GM18519 (cell line): ENCODE measurements around the gene RGS17.

Experiments
- ATAC-seq: cut with Tn5 transposase; IDR thresholded peaks from one replicate; pipeline ENCODE4 v1.9.1; 2021; ENCODE audit warnings: mild to moderate bottlenecking, moderate library complexity; ENCODE audit not compliant: unreplicated experiment, low FRiP score

The RGS17 gene

GRCh38 chr6:153086225-153086990 is 44.7 kb downstream of the RGS17 start:
- ATAC-seq: no peak

- no peak for ATAC-seq
Observed at GRCh38 chr6:153085239-153085638, 45.8 kb downstream of the RGS17 start.

GRCh38 chr6:153084393-153084792 is 46.7 kb downstream of the RGS17 start:
- ATAC-seq: no peak

DNA sequence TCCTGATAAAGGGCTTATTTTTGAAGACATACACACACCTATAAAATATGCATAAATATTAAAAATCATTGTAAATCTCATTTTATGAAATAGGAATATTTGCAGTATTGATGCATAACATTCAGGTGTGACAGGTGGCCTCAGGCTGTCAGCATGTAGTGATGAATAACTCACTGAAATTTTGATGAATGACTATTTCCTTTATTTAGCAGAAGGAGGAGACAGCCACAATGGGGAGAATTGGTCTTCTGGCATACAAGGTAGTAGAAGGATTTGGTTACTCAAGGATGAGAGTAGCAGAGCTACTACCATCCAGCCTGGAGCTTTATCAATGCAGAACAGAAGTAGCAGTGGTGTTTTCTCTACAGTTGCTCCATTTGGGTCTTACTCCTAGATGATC is 47.2 kb downstream of the RGS17 start:
- ATAC-seq: no peak

DNA sequence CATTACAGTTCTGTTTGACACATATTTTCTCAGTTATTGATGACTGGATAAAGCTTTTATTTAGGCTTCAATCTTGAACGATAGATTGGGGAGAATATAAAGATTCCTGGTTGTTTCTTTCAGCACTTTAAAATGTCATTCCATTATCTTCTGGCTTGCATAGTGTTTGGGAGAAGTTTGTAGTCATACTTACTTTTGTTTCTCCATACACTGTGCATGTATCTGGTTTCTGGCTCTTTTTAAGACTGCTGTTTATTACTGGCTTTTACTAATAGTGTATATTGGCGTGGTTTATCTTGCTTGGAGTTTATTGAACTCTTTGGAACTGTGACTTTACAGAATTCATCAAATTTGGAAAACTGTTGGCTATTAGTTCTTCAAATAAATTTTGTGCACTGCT is 49.2 kb downstream of the RGS17 start:
- no peak for ATAC-seq

DNA sequence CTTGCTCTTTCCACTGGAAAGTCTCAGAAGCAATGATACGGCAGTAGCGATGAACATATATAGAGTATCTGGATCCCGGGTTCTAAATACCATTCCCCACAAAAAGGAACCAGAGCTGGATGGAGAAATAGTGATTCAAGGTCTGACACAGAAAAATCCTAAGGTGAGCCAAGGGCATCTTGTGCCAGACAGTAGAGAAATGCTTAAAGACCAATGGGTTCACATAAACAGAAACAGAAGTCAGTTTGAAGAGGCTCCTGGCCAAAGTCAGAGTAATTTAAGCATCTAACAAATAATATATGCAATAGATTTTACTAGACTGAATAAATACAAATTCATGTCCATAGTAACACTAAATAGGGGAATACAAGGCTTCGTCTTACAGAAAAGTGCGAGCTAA is 54.7 kb downstream of the RGS17 start:
- ATAC-seq: no peak

DNA sequence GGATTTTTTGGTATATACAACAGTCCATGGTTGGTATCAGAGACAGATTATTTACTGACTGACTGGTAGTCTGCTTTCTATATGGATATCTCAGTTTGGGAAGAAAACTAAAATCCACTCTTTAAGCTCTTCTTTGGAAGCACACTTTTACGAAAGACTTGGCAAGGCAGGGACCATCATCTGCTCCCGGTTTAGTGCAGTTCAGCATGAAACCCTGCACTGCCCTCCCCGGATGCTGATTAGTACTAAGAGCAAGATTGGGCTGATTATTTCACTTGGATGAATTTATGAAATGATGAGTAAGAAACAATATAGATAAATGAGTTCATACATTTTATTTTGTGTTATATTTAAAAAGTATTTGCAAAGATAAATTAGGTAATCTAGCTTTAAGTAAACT is 56.3 kb downstream of the RGS17 start:
- no peak for ATAC-seq

DNA sequence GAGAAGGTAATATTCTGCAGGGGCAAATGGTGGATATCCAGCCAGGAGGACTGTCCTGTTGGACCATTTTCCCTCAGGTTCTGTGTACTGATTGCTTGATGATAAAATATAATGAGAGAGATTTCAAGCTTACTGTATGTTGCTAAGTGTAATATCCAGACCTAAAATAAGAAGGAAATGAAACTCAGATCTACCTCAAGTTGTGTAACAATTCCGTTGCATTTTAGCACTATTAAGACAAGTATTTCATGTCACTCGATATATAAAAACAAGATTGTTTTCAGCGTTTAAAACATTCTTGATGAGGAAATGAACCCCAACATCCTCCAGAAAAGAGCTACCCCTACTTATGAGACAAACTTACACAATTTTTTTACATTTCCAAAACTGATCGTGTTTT is 57.2 kb downstream of the RGS17 start:
- no peak for ATAC-seq

DNA sequence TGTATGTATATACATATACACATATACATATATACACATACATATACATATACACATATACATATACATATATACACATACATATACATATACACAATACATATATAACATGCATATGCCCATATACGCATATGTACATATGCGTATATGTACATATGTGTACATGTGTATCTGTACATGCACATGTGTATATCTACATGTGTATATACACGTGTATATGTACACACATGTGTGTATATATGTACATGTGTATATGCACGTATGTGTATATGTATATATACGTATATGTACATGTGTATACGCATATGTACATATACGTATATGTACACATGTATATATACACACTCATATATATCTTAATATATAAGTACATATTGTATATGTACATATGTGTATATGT is 60.3 kb downstream of the RGS17 start:
- no peak for ATAC-seq

GRCh38 chr6:153069897-153070296 is 61.2 kb downstream of the RGS17 start:
- no peak for ATAC-seq

DNA sequence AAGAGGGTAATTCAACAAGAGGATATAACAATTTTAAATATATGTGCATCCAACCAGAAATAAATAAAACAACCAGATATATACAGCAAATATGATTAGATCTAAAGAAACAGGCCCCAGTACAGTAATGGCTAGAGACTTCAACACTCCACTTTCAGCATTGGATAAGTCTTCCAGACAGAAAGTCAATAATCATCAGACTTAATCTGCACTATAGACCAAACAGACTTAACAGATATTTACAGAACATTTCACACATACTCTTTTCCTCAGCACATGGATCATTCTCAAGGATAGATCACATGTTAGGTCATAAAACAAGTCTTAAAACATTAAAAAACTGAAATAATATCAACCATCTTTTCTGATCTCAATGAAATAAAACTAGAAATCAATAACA is 65.9 kb downstream of the RGS17 start:
- no peak for ATAC-seq

GRCh38 chr6:153063936-153064335 is 67.1 kb downstream of the RGS17 start:
- no peak for ATAC-seq

DNA sequence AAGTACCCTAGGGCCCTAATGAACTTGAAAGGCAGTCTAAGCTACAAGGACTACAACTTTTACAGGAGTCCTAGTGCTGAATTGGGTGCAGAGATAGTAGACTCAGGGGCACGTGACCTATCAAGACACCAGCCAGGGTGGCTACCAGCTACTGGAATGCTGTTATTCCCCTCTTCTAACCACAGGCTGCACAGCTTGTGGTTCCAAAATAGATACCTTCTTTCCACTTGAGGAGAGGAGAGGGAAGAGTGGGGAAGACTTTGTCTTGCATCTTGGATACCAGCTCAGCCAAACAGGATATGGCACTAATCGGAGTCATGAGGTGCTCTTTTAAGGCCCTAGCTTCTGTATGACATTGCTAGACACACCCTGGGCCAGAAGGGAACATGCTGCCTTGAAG is 68.6 kb downstream of the RGS17 start:
- ATAC-seq: no peak

DNA sequence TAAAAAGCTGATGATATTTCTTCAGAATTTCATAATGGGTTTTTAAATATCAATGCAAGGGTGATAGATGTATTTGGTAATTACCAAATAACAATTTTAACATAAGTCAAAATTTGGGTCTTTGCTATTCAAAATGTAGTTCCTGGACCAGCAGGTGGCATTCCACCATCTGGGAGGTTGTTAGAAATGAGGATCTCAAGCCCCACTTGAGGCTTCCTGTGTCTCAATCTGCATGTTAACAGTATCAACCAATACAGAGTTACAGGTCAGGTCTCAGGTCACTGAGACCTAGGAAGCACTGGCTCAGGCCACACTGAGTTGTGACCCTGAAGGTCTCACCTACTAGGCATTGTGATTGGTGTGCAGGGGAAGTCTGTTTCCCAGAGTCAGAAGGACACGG is 71.3 kb downstream of the RGS17 start:
- no peak for ATAC-seq

GRCh38 chr6:153059311-153059710 is 71.8 kb downstream of the RGS17 start:
- ATAC-seq: no peak

- ATAC-seq: no peak
Observed at GRCh38 chr6:153058909-153059308, 72.2 kb downstream of the RGS17 start.

DNA sequence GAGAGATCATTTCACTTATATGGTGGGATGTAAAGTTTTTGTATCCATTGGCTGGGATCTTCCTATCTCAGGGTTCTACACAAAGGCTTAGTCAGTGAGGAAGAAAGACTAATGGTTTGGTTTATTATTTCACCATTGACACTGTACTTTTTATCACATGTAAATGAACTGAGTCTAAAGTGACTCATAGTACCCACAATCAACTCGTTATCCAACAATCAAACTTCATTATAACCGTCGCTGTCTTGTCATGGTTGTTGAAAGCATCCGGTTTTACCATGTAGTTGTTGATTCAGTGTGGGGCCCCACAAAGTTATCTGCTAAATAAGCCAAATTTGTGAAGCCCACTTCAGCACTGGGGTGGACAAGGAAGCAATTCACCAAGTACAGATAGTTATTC is 72.8 kb downstream of the RGS17 start:
- ATAC-seq: no peak

- no peak for ATAC-seq
Observed at GRCh38 chr6:153056308-153056707, 74.8 kb downstream of the RGS17 start.

- no peak for ATAC-seq
Observed at GRCh38 chr6:153051801-153052200, 79.3 kb downstream of the RGS17 start.

DNA sequence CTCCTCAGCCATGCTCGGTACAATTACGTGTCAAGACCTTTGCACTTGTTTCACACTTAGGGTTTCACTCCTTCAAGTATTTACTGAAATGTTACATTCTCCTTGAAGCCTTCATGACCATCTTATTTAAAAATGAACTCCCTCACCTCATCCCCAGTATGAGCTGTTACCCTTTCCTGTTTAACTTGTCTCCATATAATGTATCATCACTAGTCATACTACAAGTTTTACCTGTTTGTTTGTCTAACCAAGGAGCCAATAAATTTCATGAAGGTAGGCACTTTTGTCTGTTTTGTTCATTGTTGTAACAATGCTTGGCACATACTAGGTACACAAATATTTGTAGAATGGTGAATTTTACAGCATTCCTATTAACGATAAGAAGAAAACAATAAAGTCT is 82.5 kb downstream of the RGS17 start:
- no peak for ATAC-seq

GRCh38 chr6:153047386-153047785 is 83.7 kb downstream of the RGS17 start:
- ATAC-seq: no peak

- no peak for ATAC-seq
Observed at GRCh38 chr6:153045271-153045670, 85.8 kb downstream of the RGS17 start.

GRCh38 chr6:153044295-153044694 is 86.8 kb downstream of the RGS17 start:
- no peak for ATAC-seq
